HepG2 (cell line): ENCODE results near the gene MEAK7. TPM values are rescaled to one million over a fixed set of nuclear protein-coding genes. Genes with fewer than 3 reads are reported as not detected.
A peak's percentile ranks its signal among the peaks of the same experiment; 100 is the strongest.

Experiments
- GATAD1 ChIP-seq: IDR thresholded peaks from 2 replicates; pipeline ENCODE4 v1.6.1; 2016; ENCODE audit warnings: missing genetic modification reagents, missing compliant biosample characterization
- MIER3 ChIP-seq: IDR thresholded peaks from 2 replicates; pipeline ENCODE4 v1.6.1; 2016; ENCODE audit warnings: missing compliant biosample characterization, borderline replicate concordance
- PRMT3 ChIP-seq: sonication (generic); formaldehyde crosslinking; IDR thresholded peaks from 2 replicates; pipeline ENCODE4 v1.8.1; 2022; ENCODE audit warnings: low read depth, mild to moderate bottlenecking, moderate library complexity, missing genetic modification reagents, borderline replicate concordance
- RFX3 ChIP-seq: IDR thresholded peaks from 2 replicates; pipeline ENCODE4 v1.6.1; 2016; ENCODE audit warnings: missing biosample characterization, missing genetic modification reagents
- SMARCC2 ChIP-seq: fragments of 450-650 bp; IDR thresholded peaks from 2 replicates; pipeline ENCODE4 v1.6.1; 2017; ENCODE audit warnings: antibody characterized with exemption, mild to moderate bottlenecking
- TBX3 ChIP-seq: fragments of 450-650 bp; IDR thresholded peaks from 2 replicates; pipeline ENCODE4 v1.6.1; 2017; ENCODE audit warnings: antibody characterized with exemption, mild to moderate bottlenecking, inconsistent platforms, borderline replicate concordance
- ZC3H13 ChIP-seq: sonication (generic); formaldehyde crosslinking; IDR thresholded peaks from 2 replicates; pipeline ENCODE4 v1.8.1; 2023; ENCODE audit warnings: mild to moderate bottlenecking, missing genetic modification reagents, moderate library complexity
- ZNF274 ChIP-seq: sonication (generic); formaldehyde crosslinking; IDR thresholded peaks from 2 replicates; pipeline ENCODE4 v1.5.1; 2020; ENCODE audit warnings: mild to moderate bottlenecking, missing genetic modification reagents
- ZNF549 ChIP-seq: sonication (generic); formaldehyde crosslinking; IDR thresholded peaks from 2 replicates; pipeline ENCODE4 v1.5.0; 2020; ENCODE audit warnings: missing genetic modification reagents
- ZNF724P ChIP-seq: sonication (generic); formaldehyde crosslinking; IDR thresholded peaks from 2 replicates; pipeline ENCODE4 v1.8.0; 2022; ENCODE audit warnings: missing genetic modification reagents, borderline replicate concordance
- polyA plus RNA-seq, 8 experiments: library from polyadenylated mRNA; depleted of rRNA in 3 of 8; stranded (reverse) in 7 of 8; unstranded in 1 of 8; fragments of >200 nt; fragmentation: Illumina TruSeq in 4 of 8; extraction: Trizol in 4 of 8; gene quantifications; 2 replicates each; pipeline versions ENCODE4 v1.2.1 to v1.2.3, GENCODE V29; 2011 to 2016; ENCODE audit warnings: low read depth in 4 of 8, missing spikeins in 1 of 8, mixed read lengths in 1 of 8; ENCODE audit not compliant: insufficient read depth in 1 of 8
- total RNA-seq, 5 experiments: library from RNA; depleted of rRNA; stranded (reverse); fragments of >200 nt; fragmentation: Illumina TruSeq; extraction: Trizol; gene quantifications; 2 replicates each; pipeline ENCODE4 v1.2.3, GENCODE V29; 2016; ENCODE audit warnings: low read depth in 1 of 5
- TF ChIP-seq, protein P1 (sequence below): sonication (generic); formaldehyde crosslinking; IDR thresholded peaks from 2 replicates; pipeline ENCODE4 v1.9.0; 2021; ENCODE audit warnings: mild to moderate bottlenecking, missing genetic modification reagents
- TF ChIP-seq, protein P2 (sequence below): sonication (generic); formaldehyde crosslinking; IDR thresholded peaks from 2 replicates; pipeline ENCODE4 v1.5.0; 2020; ENCODE audit warnings: mild to moderate bottlenecking, missing genetic modification reagents
- TF ChIP-seq, protein P3 (sequence below): sonication (generic); formaldehyde crosslinking; IDR thresholded peaks from 2 replicates; pipeline ENCODE4 v1.5.0; 2020; ENCODE audit warnings: mild to moderate bottlenecking, missing genetic modification reagents, borderline replicate concordance
- TF ChIP-seq, protein P4 (sequence below): sonication (generic); formaldehyde crosslinking; IDR thresholded peaks from 2 replicates; pipeline ENCODE4 v1.4.0; 2020; ENCODE audit warnings: missing genetic modification reagents

The MEAK7 gene
- total and polyA plus RNA-seq, 2 of the 13 experiments (the other 11 are each of a cell fraction or from before 2014, with no cell fraction given): 11.8 to 14.7 TPM

DNA sequence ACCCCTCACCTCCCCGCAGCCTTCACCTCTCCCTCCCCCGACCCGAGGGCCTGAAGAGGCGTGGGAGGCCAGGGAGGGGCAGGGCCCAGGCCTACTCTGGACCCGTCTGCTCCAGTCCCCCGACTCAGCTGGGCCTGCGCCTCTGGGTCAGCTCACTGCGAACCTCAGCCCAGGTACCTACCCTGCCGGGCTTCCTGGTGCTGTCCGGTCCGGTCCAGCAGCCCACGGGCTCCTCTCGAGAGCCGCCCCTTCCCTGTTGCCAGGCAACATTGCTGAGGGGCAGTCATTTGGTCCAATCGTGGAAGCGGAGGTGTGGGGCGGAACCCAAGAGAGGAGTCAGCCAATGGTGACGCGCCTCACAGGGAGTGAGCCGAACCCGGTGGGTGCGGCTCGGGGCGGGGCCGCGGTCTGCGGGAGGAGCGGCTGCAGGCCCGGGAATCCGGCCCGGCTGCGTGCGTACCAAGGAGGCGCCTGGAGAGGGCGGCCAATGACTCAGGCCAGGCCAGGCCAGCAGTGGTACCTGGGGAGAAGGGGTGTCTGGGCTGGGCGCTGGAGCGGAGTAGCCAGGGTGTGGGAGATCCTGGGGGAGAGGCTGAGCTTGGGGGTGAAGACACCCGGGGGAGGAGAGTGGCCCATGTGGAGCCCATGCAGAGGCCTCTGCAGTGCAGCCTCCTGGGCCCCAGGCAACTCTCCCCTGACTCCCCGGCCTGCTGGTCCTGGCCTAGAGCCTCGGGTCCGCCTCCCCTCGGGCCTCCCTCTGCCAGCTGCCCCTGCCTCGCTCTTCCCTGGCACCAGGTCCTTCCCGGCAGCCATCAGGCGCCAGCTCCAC is at the start of gene MEAK7 (continued):
- TF ChIP-seq, protein P1, sequence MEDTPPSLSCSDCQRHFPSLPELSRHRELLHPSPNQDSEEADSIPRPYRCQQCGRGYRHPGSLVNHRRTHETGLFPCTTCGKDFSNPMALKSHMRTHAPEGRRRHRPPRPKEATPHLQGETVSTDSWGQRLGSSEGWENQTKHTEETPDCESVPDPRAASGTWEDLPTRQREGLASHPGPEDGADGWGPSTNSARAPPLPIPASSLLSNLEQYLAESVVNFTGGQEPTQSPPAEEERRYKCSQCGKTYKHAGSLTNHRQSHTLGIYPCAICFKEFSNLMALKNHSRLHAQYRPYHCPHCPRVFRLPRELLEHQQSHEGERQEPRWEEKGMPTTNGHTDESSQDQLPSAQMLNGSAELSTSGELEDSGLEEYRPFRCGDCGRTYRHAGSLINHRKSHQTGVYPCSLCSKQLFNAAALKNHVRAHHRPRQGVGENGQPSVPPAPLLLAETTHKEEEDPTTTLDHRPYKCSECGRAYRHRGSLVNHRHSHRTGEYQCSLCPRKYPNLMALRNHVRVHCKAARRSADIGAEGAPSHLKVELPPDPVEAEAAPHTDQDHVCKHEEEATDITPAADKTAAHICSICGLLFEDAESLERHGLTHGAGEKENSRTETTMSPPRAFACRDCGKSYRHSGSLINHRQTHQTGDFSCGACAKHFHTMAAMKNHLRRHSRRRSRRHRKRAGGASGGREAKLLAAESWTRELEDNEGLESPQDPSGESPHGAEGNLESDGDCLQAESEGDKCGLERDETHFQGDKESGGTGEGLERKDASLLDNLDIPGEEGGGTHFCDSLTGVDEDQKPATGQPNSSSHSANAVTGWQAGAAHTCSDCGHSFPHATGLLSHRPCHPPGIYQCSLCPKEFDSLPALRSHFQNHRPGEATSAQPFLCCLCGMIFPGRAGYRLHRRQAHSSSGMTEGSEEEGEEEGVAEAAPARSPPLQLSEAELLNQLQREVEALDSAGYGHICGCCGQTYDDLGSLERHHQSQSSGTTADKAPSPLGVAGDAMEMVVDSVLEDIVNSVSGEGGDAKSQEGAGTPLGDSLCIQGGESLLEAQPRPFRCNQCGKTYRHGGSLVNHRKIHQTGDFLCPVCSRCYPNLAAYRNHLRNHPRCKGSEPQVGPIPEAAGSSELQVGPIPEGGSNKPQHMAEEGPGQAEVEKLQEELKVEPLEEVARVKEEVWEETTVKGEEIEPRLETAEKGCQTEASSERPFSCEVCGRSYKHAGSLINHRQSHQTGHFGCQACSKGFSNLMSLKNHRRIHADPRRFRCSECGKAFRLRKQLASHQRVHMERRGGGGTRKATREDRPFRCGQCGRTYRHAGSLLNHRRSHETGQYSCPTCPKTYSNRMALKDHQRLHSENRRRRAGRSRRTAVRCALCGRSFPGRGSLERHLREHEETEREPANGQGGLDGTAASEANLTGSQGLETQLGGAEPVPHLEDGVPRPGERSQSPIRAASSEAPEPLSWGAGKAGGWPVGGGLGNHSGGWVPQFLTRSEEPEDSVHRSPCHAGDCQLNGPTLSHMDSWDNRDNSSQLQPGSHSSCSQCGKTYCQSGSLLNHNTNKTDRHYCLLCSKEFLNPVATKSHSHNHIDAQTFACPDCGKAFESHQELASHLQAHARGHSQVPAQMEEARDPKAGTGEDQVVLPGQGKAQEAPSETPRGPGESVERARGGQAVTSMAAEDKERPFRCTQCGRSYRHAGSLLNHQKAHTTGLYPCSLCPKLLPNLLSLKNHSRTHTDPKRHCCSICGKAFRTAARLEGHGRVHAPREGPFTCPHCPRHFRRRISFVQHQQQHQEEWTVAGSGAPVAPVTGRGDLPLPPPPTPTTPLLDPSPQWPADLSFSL (CRISPR knock-in tag): 0 out of 2 replicates have a peak, but pooled peaks have one; percentile 25
- TF ChIP-seq, protein P2, sequence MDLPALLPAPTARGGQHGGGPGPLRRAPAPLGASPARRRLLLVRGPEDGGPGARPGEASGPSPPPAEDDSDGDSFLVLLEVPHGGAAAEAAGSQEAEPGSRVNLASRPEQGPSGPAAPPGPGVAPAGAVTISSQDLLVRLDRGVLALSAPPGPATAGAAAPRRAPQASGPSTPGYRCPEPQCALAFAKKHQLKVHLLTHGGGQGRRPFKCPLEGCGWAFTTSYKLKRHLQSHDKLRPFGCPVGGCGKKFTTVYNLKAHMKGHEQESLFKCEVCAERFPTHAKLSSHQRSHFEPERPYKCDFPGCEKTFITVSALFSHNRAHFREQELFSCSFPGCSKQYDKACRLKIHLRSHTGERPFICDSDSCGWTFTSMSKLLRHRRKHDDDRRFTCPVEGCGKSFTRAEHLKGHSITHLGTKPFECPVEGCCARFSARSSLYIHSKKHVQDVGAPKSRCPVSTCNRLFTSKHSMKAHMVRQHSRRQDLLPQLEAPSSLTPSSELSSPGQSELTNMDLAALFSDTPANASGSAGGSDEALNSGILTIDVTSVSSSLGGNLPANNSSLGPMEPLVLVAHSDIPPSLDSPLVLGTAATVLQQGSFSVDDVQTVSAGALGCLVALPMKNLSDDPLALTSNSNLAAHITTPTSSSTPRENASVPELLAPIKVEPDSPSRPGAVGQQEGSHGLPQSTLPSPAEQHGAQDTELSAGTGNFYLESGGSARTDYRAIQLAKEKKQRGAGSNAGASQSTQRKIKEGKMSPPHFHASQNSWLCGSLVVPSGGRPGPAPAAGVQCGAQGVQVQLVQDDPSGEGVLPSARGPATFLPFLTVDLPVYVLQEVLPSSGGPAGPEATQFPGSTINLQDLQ (CRISPR knock-in tag): no peak
- TF ChIP-seq SMARCC2 (no peak), ZC3H13 (CRISPR knock-in tag) (no peak), TBX3 (no peak), ZNF724P (CRISPR knock-in tag) (peak; percentile 60; the same call in 1 of the 2 replicates), RFX3 (peak; percentile 99), ZNF549 (CRISPR knock-in tag) (0 out of 2 replicates have a peak, but pooled peaks have one; percentile 15), ZNF274 (CRISPR knock-in tag) (peak; percentile 13), MIER3 (peak; percentile 44; the same call in 1 of the 2 replicates), PRMT3 (CRISPR knock-in tag) (no peak), GATAD1 (CRISPR knock-in tag) (peak; percentile 51)
- TF ChIP-seq, protein P3, sequence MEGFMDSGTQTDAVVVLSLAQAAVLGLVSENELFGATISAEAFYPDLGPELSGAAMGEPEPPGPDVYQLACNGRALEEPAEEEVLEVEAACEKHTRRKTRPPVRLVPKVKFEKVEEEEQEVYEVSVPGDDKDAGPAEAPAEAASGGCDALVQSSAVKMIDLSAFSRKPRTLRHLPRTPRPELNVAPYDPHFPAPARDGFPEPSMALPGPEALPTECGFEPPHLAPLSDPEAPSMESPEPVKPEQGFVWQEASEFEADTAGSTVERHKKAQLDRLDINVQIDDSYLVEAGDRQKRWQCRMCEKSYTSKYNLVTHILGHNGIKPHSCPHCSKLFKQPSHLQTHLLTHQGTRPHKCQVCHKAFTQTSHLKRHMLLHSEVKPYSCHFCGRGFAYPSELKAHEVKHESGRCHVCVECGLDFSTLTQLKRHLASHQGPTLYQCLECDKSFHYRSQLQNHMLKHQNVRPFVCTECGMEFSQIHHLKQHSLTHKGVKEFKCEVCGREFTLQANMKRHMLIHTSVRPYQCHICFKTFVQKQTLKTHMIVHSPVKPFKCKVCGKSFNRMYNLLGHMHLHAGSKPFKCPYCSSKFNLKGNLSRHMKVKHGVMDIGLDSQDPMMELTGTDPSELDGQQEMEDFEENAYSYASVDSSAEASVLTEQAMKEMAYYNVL (CRISPR knock-in tag): 0 out of 2 replicates have a peak, but pooled peaks have one; percentile 38
- TF ChIP-seq, protein P4, sequence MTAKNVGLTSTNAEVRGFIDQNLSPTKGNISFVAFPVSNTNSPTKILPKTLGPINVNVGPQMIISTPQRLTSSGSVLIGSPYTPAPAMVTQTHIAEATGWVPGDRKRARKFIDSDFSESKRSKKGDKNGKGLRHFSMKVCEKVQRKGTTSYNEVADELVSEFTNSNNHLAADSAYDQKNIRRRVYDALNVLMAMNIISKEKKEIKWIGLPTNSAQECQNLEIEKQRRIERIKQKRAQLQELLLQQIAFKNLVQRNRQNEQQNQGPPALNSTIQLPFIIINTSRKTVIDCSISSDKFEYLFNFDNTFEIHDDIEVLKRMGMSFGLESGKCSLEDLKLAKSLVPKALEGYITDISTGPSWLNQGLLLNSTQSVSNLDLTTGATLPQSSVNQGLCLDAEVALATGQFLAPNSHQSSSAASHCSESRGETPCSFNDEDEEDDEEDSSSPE (CRISPR knock-in tag): peak; percentile 46; the same call in 1 of the 2 replicates
